GM21786 (cell line): ENCODE results near the gene ZNF841.
A peak's percentile ranks its signal among the peaks of the same experiment; 100 is the strongest.
"Not testable (repeated sequence)": the region's sequence is repeated elsewhere in the genome, so short reads cannot be mapped to it uniquely, and the experiment has no call there.

Experiments used
- ATAC-seq: cut with Tn5 transposase; IDR thresholded peaks from one replicate; pipeline ENCODE4 v1.9.1; 2021; ENCODE audit not compliant: unreplicated experiment

The ZNF841 gene

DNA sequence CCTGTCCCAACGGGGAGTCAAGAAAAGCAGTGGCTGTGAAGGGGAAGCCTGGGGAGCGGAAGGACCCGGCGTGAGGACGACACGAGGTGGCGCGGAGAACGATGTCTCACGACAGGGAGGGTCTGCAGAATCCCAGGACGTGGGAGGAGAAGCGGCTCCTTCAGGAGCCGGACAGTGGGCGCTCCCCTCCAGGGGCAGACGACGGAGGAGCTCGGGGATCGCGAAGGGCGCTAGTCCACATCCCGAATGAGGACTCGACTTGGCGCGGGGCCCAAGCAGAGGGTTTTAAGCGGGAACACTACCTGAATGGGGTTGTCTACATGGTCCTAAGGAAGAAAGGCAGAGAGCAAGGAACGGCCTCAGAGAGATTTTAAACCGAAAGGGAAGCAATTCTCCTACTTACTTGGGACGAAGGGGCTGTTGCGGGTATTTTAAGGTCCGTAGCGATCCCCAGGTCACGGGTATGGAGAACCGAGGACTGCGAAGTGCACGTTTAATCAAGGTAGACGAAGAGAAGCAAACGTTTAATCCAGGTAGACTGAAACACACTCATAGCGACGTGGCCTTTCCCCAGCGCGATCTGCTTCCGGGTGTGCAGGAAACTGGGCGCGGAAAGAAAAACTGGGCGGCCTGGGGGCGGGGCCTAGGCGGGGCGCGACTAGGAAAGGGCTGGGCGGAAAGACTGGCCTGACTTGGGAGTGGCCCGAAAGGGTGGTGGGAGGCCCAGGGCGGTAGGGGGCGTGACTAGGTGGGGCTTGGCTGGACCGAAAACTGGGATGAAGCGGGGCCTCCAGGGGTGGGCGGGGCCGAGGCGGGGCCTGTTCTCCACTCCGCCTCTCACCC, at the start of gene ZNF841:
ZNF841 (minus strand) TSS at position 594 of the 843 bp plus-strand sequence. CDS start 10,964 bp downstream, outside the sequence.
- ATAC-seq, result peak; percentile 96

- no peak for ATAC-seq
Observed at GRCh38 chr19:52142001-52142595, 46.5 kb upstream of the ZNF841 start.

GRCh38 chr19:52141203-52141602, 45.6 kb upstream of the ZNF841 start:
- ATAC-seq, result no peak

GRCh38 chr19:52140032-52140710, 44.6 kb upstream of the ZNF841 start:
- peak; percentile 94 for ATAC-seq

DNA sequence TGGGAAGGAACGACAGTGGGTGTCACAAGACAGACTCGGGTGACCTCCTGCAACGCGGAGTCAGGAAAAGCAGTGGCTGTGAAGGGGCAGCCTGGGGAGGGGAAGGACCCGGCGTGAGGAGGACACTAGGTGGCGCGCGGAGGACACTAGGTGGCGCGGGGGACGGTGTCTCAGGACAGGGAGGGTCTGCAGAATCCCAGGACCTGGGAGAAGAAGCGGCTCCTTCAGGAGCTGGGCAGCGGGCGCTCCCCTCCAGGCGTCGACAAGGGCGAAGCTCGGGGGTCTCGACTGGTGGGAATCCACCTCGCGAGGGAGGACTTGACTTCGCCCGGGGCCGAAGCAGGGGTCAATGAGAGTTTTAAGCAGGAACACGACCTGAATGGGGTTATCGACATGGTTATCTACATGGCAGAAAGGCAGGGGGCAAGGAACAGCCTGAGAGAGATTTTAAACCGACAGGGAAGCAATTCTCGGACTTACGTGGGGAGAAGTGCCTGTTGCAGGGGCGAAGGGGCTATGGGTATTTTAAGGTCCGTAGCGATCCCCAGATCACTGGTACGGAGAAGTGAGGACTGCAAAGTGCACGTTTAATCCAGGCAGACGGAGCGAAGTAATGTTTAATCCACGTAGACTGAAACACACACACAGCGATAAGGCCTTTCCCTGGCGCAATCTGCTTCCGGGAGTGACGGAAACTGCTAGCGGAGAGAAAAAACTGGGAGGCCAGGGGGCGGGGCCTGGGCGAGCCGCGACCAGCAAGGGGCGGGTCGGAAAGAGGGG, 43.9 kb upstream of the ZNF841 start, which contains the start of gene ZNF616:
ZNF616 (minus strand) TSS at position 687 of the 780 bp plus-strand sequence. CDS start 9,426 bp downstream, outside the sequence.
- peak; percentile 44 for ATAC-seq

DNA sequence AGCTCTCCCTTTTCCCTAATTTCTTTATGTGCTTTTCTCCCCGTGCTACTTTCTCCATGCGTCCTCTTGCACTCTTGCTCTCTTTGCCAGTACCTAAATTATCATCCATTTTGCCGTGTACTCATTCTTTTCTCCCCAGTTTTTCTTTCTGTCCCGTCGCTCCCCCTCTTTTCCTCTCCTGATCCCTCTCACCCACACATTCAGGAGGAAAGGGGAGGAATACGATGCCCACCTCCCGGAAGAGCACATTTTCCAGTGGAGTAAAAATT, 43.4 kb upstream of the ZNF841 start:
- ATAC-seq, result no peak

DNA sequence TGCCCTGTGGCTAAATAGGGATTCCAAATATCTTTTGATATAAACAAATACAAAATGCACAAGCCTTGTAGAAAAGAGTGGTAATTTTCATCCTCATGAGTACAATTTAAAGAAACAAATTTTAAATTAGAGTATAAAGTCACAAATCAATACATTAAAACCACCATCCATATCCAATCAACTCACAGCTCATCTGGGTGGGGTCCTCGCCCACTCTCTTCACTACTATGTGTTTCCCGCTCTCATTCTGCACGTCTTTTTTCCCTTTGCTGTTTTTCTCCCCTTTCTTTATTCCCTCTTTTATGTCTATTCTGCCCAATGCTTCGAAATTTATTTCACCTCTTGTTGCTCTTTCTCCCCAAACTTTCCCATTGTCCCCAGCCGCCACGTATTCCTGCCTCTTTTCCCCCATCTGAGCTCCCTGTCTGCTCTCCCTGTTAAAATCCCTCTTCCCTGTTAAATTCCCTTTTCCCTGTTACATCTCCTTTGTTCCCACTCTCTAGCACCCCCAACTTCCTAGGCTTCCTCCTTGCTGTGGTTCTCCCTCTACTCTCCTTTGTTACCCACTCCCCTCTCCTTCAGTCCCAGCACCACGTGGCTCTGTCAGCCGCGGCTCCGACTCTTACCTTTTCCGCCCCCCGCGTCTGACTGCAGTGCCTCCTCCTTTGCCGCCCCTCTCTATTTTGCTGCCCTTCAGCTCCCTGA, 42.9 kb upstream of the ZNF841 start:
- ATAC-seq, result no peak

DNA sequence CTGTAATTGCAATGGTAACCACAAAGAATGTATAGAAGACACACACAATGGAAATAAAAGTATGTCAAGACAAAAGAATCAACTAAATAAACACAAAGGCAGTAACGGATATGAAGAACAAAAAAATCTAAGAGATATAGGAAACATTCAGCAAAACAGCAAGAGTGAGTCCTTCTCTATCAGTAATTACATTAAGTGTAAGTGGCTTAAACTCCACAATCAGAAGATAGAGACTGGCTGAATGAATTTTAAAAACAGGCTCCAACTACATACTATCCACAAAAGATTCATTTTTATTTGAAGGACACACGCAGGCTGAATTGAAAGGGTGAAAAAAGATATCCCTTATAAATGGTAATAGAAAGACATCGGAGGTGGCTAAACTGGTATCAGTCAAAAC, 24.7 kb upstream of the ZNF841 start:
- no peak for ATAC-seq

- no peak for ATAC-seq
Observed at GRCh38 chr19:52115526-52116053, 20.0 kb upstream of the ZNF841 start.

DNA sequence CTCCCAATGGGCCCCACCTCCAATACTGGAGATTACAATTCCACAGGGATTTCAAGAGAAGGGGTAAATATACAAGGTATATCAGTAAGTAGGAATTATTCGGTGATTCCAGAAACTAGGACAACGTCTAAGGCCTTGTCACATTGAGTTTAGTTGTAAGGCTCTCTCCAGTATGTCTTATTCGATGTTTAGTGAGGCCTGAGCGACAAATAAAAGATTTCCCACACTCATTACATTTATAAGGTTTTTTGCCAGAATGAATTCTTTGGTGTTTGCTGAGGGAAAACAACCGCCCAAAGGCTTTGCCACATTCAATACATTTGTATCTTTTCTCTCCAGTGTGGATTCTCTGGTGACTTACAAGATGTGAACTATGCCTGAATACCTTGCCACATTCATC, 19.1 kb upstream of the ZNF841 start:
- no peak for ATAC-seq

DNA sequence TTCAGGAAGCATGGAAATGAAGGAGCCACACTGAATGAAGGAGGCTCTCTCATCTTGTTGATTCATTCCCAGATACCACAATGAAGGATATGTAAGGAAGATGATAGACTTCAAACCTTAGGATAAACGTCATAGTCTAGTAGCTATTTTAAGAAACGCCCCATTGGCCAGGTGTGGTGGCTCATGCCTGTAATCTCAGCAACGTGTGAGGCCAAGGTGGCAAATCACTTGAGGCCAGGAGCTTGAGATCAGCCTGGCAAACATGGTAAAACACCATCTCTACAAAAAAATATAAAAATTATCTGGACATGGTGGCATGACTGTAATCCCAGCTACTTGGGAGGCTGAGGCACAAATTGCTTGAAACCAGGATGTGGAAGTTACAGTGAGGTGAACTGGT, 17.1 kb upstream of the ZNF841 start:
- no peak for ATAC-seq

DNA sequence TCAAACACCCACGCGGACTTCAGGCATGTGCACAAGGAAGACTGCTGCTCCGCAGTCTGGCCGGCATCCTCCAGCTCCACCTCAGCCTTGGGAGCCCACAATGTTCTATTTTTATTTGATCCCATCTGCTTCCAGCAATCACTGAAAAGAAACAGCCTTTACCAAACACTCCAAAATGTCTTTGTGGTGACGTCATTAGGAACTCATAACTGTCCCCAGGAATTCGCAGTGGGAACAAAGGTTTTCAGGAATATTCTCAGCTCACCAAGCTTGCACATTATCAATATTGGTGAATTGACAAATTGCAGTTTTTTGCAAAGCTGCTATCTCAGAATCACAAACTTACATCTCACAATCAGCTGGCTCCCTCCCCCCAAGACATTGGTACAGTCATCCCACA, 15.2 kb upstream of the ZNF841 start:
- no peak for ATAC-seq

DNA sequence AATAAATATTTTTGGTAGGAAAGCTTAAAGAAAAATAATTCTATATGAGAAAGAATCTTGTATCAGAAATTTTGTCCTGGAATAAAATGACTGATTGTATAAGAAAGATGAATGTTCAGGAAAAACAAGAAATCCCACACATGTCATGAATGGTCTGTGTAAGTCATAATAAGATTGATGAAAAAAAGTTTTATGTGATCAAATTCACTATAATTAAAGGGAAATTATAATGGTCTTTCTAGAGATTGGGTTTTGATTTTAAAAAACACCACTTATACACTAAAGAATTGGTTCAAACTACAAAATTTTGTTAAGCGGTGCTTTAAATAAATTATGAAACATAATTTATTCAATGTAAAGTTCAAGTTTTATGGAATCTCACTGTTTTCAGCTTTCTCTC, 7.2 kb upstream of the ZNF841 start:
- ATAC-seq, result no peak

DNA sequence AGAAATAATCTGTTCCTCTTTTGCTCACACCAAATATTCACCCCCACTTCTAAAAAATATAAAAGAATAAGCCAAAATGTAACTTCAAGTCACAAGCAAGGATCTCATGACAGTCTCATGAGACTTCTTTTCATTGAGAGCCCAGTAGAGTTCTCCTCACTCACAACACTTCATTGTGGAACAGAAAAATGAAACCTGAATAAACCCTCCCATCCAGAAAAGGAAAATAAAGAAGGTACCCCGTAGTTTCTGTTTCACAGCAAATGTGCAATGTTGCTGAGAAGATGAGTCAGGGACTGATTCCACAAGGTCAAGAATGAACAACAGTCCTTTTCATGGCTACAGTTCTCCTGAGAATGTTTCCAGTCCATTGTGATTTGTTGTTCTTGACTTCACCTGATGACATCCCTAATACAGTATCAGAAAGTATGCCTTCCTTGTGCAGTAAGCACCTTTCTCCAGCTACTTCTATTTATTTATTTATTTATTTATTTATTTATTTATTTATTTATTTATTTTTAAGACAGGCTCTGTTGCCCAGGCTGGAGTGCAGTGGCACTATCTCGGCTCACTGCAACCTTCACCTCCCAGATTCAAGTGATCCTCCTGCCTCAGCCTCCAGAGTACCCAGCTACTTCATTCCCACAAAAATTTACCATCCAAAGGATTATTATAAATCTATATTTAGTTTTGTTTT, 6.4 kb upstream of the ZNF841 start:
- ATAC-seq, result no peak

DNA sequence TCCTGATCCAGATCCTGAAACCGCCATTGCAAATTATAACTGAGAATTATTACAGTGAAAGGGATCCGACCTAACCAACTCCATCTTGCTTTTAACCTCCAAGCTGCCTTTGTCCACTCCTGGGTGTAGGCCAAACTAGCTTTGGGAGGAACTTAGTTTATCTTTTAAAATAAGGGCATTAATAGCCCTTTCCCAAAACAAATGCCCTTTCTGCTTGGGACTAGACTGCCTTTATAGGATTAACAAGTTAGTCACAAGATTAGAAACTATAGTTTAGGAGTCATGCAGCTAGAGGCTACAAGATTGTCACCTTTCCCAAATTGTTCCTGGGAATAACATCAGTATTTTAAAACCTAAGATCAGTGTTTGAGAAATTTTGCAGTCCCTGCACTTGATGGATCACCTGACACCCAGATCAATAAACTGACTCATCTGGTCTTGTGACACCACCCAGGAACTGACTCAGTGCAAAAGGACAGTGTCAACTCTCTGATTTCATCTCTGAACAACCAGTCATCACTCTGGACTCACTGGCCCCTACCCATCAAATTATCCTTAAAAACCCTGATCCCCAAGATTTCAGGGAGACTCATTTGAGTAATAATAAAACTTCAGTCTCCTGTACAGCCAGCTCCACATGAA, 4.1 kb upstream of the ZNF841 start:
- ATAC-seq, result no peak

DNA sequence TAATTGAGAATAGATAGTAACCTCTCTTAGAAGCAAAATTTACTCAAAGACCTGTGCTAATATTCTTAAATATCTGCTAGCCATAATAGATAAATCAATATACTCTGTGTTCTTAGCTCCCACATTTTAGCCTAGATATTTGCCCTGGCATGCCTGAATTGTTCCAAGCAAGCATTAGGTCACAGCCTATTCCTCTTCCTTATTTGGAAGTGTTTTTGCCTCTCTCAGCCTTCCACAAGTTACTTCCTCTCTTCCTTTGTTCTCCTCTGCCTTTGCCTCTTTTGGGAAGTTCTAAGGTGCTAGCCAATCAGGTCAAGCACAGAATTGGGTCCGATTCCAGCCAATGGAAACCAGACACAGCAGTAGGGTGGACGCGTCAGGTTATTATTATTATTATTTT, 851 bp upstream of the ZNF841 start:
- ATAC-seq, result not testable (repeated sequence)

DNA sequence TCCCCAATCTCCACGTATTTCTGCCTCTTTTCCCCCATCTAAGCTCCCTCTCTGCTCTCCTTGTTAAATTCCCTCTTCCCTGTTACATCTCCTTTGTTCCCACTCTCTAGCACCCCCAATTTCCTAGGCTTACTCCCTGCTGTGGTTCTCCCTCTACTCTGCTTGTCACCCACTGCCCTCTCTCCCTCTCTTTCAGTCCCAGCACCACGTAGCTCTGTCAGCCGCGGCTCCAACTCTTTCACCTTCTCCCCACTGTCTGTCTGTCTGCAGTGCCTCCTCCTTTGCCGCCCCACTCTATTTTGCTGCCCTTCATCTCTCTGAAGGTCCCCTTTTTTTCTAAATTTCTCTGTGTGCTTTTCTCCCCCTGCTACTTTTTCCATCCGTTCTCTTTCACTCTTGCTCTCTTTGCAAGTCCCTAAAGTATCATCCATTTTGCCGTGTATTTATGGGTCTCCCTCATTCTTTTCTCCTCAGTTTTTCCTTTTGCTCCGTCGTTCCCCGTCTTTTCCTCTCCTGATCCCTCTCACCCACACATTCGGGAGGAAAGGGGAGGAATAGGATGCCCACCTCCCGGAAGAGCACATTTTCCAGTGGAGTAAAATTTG, 937 bp downstream of the ZNF841 start:
- ATAC-seq, result no peak

- no peak for ATAC-seq
Observed at GRCh38 chr19:52086481-52086880, 9.1 kb downstream of the ZNF841 start.

- no peak for ATAC-seq
Observed at GRCh38 chr19:52070496-52070895, 25.1 kb downstream of the ZNF841 start.
